ENCODE results near the gene NDST3. TPM values are rescaled to one million over a fixed set of nuclear protein-coding genes. Genes with fewer than 3 reads are reported as not detected.

Gene NDST3
- total RNA-seq, 2 experiments from 2014 or later, result not detected

DNA sequence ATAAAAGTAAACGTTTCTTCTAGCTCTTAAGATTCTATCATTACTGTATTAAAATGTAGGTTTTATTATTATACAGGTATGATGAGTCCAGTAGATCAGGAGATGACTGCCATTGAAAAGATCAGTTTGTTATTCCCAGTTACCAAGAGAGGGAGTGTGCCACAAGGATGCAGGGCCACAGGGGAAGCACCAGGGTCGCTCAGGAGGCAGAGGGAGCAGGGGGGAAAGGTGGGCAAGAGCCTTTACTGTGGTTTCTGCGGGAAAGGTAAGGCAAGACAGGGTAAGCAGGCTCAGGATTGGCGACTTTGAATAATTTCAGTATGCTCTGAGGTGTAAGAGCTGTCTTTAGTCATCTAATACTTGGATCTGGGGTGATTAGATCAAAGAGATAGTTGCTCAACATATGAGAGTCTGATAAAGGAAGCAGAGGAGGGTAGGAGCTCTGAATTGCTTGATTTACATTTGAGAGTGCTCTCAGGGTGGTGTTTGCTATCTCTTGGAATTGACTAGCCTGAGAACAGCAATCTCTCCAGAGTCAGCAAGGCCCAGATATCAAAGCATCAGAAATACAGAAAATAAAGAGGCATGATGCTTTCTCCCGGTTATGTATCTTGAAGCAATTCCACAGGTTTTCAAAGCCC is 86.0 kb downstream of the NDST3 start:
- Histone ChIP-seq H3K4me1 (ENCODE audit: insufficient read depth, low read length, poor library complexity, severe bottlenecking) (no peaks in the 10 kb centered on the region), H3K27ac (ENCODE audit: low read depth, low read length, poor library complexity, severe bottlenecking) (no peak overlapping the region), H3K36me3 (ENCODE audit: insufficient read depth, low read length) (no peaks in the 10 kb centered on the region), H3K4me3 (ENCODE audit: low read depth, low read length, poor library complexity, severe bottlenecking) (no peak overlapping the region), H3K9me2 (ENCODE audit: insufficient read depth, low read length) (no peaks in the 10 kb centered on the region), H2AFZ (ENCODE audit: low read length) (no peak overlapping the region), H3K4me2 (ENCODE audit: low read length) (no peak overlapping the region), H3K79me2 (ENCODE audit: insufficient read depth, low read depth, low read length) (no peaks in the 10 kb centered on the region), H3K9me3 (ENCODE audit: low read length) (no peaks in the 10 kb centered on the region), H4K20me1 (ENCODE audit: insufficient read depth, low read length) (no peaks in the 10 kb centered on the region)
- intact Hi-C loops (cut with micrococcal nuclease; ENCODE audit: unreplicated experiment), result no loop called here
- DNase-seq (ENCODE audit: low spot score), result no peak
- TF ChIP-seq, protein P1, sequence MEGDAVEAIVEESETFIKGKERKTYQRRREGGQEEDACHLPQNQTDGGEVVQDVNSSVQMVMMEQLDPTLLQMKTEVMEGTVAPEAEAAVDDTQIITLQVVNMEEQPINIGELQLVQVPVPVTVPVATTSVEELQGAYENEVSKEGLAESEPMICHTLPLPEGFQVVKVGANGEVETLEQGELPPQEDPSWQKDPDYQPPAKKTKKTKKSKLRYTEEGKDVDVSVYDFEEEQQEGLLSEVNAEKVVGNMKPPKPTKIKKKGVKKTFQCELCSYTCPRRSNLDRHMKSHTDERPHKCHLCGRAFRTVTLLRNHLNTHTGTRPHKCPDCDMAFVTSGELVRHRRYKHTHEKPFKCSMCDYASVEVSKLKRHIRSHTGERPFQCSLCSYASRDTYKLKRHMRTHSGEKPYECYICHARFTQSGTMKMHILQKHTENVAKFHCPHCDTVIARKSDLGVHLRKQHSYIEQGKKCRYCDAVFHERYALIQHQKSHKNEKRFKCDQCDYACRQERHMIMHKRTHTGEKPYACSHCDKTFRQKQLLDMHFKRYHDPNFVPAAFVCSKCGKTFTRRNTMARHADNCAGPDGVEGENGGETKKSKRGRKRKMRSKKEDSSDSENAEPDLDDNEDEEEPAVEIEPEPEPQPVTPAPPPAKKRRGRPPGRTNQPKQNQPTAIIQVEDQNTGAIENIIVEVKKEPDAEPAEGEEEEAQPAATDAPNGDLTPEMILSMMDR (conservative IDR thresholded peaks at IDR 0.05; ENCODE audit: low read length), result no peak
- CTCF ChIA-PET (ENCODE audit: unreplicated experiment), result no interaction called here
- POLR2A ChIA-PET, result no interaction called here
- BruUV-seq (replicated peaks), result no TSS peak

DNA sequence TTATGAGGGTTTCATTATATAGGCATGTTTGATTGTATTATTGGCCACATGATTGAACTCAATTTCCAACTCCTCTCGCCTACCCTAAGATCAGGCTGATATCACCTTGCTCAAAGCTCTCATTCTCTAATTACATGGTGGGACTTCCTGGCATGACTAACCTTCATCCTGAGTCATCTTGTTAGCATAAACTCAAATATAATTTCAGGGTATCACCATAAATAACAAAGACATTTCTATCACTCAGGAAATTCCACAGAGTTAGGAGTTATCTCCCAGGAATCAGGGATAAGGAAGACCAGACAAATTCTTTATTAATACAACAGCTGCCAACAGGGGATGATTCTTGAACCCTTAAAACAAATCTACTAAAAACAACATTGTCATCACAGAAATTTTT is 90.7 kb downstream of the NDST3 start:
- Histone ChIP-seq H3K9me3 (ENCODE audit: low read length) (no peaks in the 10 kb centered on the region), H3K79me2 (ENCODE audit: insufficient read depth, low read depth, low read length) (no peaks in the 10 kb centered on the region), H3K36me3 (ENCODE audit: insufficient read depth, low read length) (no peaks in the 10 kb centered on the region), H3K4me3 (ENCODE audit: low read depth, low read length, poor library complexity, severe bottlenecking) (no peak overlapping the region), H3K4me2 (ENCODE audit: low read length) (no peak overlapping the region), H4K20me1 (ENCODE audit: insufficient read depth, low read length) (no peaks in the 10 kb centered on the region), H3K4me1 (ENCODE audit: insufficient read depth, low read length, poor library complexity, severe bottlenecking) (no peaks in the 10 kb centered on the region), H2AFZ (ENCODE audit: low read length) (no peak overlapping the region), H3K9me2 (ENCODE audit: insufficient read depth, low read length) (no peaks in the 10 kb centered on the region), H3K27ac (ENCODE audit: low read depth, low read length, poor library complexity, severe bottlenecking) (no peak overlapping the region)
- DNase-seq (ENCODE audit: low spot score), result no peak
- intact Hi-C loops (cut with micrococcal nuclease; ENCODE audit: unreplicated experiment), result no loop called here
- POLR2A ChIA-PET, result no interaction called here
- no peak for TF ChIP-seq EZH2phosphoT487 (IDR thresholded peaks at IDR 0.05; ENCODE audit: borderline replicate concordance, low read depth, low read length)
- no TSS peak for BruUV-seq (replicated peaks)
- CTCF ChIA-PET (ENCODE audit: unreplicated experiment), result no interaction called here

DNA sequence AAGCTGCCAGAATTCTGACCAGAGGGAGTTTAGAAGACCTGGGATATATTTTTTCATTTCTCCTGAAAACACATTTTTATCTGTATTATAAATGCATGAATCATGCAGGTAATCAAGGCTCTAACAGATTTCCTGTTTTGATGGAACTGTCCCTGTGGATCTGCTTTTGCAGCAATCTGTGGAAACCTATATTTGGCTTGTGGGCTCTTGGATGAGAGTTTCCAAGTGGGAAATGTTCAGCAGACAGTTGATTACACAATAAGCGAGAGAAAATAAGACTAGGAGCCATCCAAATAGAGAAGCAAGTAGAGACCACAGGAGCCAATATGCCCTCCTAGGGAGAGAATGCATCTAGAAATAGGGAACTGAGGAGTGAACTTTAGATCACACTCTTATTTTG is 105.0 kb downstream of the NDST3 start:
- no TSS peak for BruUV-seq (replicated peaks)
- no peaks in the 10 kb centered on the region for H3K9me3 ChIP-seq (ENCODE audit: low read length)
- DNase-seq (ENCODE audit: low spot score), result no peak
- no peaks in the 10 kb centered on the region for H3K36me3 ChIP-seq (ENCODE audit: insufficient read depth, low read length)
- no peak overlapping the region for H2AFZ ChIP-seq (ENCODE audit: low read length)
- no peak overlapping the region for H3K4me2 ChIP-seq (ENCODE audit: low read length)
- no peaks in the 10 kb centered on the region for H3K9me2 ChIP-seq (ENCODE audit: insufficient read depth, low read length)
- intact Hi-C loops (cut with micrococcal nuclease; ENCODE audit: unreplicated experiment), result no loop called here
- no peaks in the 10 kb centered on the region for H4K20me1 ChIP-seq (ENCODE audit: insufficient read depth, low read length)
- no peak overlapping the region for H3K27ac ChIP-seq (ENCODE audit: low read depth, low read length, poor library complexity, severe bottlenecking)
- TF ChIP-seq EZH2phosphoT487 (IDR thresholded peaks at IDR 0.05; ENCODE audit: borderline replicate concordance, low read depth, low read length), result no peak
- TF ChIP-seq, protein P1 (conservative IDR thresholded peaks at IDR 0.05; ENCODE audit: low read length), result no peak
- no peak overlapping the region for H3K4me3 ChIP-seq (ENCODE audit: low read depth, low read length, poor library complexity, severe bottlenecking)
- H3K79me2 ChIP-seq (ENCODE audit: insufficient read depth, low read depth, low read length), result no peaks in the 10 kb centered on the region
- no peaks in the 10 kb centered on the region for H3K4me1 ChIP-seq (ENCODE audit: insufficient read depth, low read length, poor library complexity, severe bottlenecking)
- ChIA-PET CTCF (ENCODE audit: unreplicated experiment) (no interaction called here), POLR2A (no interaction called here)

All from OCI-LY7 (cell line).